DOHH2 (cell line): ENCODE results near the gene SELENON.

ENCODE experiments used
- EZH2phosphoT487 ChIP-seq: fragments of 200-600 bp; sonication (generic); IDR thresholded peaks from 2 replicates; pipeline ENCODE4 v1.6.1; 2017; ENCODE audit warnings: borderline replicate concordance, mild to moderate bottlenecking, antibody characterized with exemption, low read length, moderate library complexity, mixed read lengths
- TF ChIP-seq, protein P1 (sequence below): fragments of 200-600 bp; sonication (generic); IDR thresholded peaks from one replicate; pipeline ENCODE4 v1.5.1; 2014; ENCODE audit warnings: antibody characterized with exemption, mild to moderate bottlenecking, low read depth, low read length; ENCODE audit not compliant: poor library complexity, severe bottlenecking

DNA sequence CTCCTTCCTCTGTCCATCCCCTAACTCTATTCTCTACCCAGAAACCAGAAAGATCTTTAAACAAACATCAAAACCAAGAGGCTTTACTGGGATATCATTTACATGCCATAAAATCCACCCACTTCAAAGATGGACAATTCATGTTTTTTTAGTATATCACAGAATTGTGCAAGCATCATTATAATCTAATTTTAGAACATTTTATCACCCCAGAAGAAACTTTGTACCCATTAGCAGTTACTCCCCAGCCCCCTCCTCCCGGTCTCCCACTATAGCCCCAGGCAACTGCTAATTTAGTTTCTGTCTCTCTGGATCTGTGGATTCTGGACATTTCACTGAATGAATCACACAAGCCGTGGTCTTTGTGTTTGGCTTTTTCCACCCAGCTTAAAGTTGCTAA is 4.8 kb upstream of the SELENON start:
- TF ChIP-seq, protein P1, sequence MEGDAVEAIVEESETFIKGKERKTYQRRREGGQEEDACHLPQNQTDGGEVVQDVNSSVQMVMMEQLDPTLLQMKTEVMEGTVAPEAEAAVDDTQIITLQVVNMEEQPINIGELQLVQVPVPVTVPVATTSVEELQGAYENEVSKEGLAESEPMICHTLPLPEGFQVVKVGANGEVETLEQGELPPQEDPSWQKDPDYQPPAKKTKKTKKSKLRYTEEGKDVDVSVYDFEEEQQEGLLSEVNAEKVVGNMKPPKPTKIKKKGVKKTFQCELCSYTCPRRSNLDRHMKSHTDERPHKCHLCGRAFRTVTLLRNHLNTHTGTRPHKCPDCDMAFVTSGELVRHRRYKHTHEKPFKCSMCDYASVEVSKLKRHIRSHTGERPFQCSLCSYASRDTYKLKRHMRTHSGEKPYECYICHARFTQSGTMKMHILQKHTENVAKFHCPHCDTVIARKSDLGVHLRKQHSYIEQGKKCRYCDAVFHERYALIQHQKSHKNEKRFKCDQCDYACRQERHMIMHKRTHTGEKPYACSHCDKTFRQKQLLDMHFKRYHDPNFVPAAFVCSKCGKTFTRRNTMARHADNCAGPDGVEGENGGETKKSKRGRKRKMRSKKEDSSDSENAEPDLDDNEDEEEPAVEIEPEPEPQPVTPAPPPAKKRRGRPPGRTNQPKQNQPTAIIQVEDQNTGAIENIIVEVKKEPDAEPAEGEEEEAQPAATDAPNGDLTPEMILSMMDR, result no peak
- TF ChIP-seq EZH2phosphoT487, result no peak
